ENCODE data around the gene ZFP64.

DNA sequence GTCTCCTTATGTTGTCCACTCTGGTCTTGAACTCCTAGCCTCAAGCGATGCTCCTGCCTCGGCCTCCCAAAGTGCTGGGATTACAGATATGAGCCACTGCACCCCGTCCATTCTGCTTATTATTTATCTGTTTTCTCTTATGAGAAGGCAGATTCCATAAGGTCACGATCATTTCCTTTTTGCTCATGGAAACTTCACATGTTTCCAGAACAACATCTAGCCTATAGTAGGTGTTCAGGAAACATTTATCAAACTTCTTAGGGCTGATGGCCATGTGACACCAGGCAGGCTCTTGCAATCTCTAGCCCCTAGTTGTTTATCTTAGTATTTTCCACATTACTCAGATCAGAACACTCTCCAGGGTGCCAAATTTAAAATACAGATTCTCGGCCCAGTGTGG, 61.2 kb downstream of the ZFP64 start:
- TF ChIP-seq MAX (IDR thresholded peaks at IDR 0.05; ENCODE audit: low read depth, low read length) (no peak), POLR2A (IDR thresholded peaks at IDR 0.05; ENCODE audit: extremely low read depth, insufficient read length) (no peak), MYC (IDR thresholded peaks at IDR 0.05; ENCODE audit: low read depth, low read length) (no peak)
- TF ChIP-seq, protein P1, sequence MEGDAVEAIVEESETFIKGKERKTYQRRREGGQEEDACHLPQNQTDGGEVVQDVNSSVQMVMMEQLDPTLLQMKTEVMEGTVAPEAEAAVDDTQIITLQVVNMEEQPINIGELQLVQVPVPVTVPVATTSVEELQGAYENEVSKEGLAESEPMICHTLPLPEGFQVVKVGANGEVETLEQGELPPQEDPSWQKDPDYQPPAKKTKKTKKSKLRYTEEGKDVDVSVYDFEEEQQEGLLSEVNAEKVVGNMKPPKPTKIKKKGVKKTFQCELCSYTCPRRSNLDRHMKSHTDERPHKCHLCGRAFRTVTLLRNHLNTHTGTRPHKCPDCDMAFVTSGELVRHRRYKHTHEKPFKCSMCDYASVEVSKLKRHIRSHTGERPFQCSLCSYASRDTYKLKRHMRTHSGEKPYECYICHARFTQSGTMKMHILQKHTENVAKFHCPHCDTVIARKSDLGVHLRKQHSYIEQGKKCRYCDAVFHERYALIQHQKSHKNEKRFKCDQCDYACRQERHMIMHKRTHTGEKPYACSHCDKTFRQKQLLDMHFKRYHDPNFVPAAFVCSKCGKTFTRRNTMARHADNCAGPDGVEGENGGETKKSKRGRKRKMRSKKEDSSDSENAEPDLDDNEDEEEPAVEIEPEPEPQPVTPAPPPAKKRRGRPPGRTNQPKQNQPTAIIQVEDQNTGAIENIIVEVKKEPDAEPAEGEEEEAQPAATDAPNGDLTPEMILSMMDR (IDR thresholded peaks at IDR 0.05; ENCODE audit: low read depth, low read length) = no peak
